HL-60 (cell line): ENCODE results near the gene MTNR1A.

Experiments used
- DNase-seq, 2 experiments: peaks; one replicate each; pipeline ENCODE4 v3.0.0-alpha.2; 2010 to 2020; ENCODE audit warnings: low read depth in 1 of 2, low spot score in 1 of 2
- H3K27ac ChIP-seq: fragments of 250-450 bp; sonication (Bioruptor Pico); replicated peaks from 2 replicates; pipeline ENCODE4 v1.5.1; 2020; ENCODE audit warnings: mild to moderate bottlenecking, moderate library complexity
- H3K27me3 ChIP-seq: fragments of 250-450 bp; sonication (Bioruptor Pico); 2 replicates; pipeline ENCODE4 v1.5.1; 2021; ENCODE audit warnings: mild to moderate bottlenecking, moderate library complexity; ENCODE audit not compliant: insufficient read depth, poor library complexity, severe bottlenecking
- H3K4me3 ChIP-seq: replicated peaks from 2 replicates; pipeline ENCODE4 v1.5.1; 2011; ENCODE audit warnings: mild to moderate bottlenecking, control low read depth, low read length; ENCODE audit not compliant: insufficient read depth
- GABPA ChIP-seq: IDR thresholded peaks from 2 replicates; pipeline ENCODE4 v1.6.1; 2012; ENCODE audit warnings: low read depth
- POLR2AphosphoS5 ChIP-seq: IDR thresholded peaks from 2 replicates; pipeline ENCODE4 v1.6.1; 2012; ENCODE audit warnings: low read depth
- SPI1 ChIP-seq: IDR thresholded peaks from 2 replicates; pipeline ENCODE4 v1.6.1; 2012; ENCODE audit warnings: low read depth, mild to moderate bottlenecking, borderline replicate concordance
- TF ChIP-seq, protein P1 (sequence below): IDR thresholded peaks from one replicate; pipeline ENCODE4 v1.5.1; 2011; ENCODE audit warnings: low read length, control low read depth, inconsistent platforms; ENCODE audit not compliant: insufficient read depth
- TF ChIP-seq, protein P2 (sequence below): IDR thresholded peaks from 2 replicates; pipeline ENCODE4 v1.6.1; 2012; ENCODE audit warnings: low read depth; ENCODE audit not compliant: insufficient replicate concordance

Gene MTNR1A

GRCh38 chr4:186554539-186554913, 841 bp downstream of the MTNR1A start:
- H3K27me3 ChIP-seq, result peaks cover 3% of the 10 kb centered on the region

GRCh38 chr4:186553717-186554116, 1.6 kb downstream of the MTNR1A start:
- no peak for TF ChIP-seq POLR2AphosphoS5
- TF ChIP-seq GABPA, result no peak
- TF ChIP-seq, protein P1, sequence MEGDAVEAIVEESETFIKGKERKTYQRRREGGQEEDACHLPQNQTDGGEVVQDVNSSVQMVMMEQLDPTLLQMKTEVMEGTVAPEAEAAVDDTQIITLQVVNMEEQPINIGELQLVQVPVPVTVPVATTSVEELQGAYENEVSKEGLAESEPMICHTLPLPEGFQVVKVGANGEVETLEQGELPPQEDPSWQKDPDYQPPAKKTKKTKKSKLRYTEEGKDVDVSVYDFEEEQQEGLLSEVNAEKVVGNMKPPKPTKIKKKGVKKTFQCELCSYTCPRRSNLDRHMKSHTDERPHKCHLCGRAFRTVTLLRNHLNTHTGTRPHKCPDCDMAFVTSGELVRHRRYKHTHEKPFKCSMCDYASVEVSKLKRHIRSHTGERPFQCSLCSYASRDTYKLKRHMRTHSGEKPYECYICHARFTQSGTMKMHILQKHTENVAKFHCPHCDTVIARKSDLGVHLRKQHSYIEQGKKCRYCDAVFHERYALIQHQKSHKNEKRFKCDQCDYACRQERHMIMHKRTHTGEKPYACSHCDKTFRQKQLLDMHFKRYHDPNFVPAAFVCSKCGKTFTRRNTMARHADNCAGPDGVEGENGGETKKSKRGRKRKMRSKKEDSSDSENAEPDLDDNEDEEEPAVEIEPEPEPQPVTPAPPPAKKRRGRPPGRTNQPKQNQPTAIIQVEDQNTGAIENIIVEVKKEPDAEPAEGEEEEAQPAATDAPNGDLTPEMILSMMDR, result no peak
- TF ChIP-seq, protein P2, sequence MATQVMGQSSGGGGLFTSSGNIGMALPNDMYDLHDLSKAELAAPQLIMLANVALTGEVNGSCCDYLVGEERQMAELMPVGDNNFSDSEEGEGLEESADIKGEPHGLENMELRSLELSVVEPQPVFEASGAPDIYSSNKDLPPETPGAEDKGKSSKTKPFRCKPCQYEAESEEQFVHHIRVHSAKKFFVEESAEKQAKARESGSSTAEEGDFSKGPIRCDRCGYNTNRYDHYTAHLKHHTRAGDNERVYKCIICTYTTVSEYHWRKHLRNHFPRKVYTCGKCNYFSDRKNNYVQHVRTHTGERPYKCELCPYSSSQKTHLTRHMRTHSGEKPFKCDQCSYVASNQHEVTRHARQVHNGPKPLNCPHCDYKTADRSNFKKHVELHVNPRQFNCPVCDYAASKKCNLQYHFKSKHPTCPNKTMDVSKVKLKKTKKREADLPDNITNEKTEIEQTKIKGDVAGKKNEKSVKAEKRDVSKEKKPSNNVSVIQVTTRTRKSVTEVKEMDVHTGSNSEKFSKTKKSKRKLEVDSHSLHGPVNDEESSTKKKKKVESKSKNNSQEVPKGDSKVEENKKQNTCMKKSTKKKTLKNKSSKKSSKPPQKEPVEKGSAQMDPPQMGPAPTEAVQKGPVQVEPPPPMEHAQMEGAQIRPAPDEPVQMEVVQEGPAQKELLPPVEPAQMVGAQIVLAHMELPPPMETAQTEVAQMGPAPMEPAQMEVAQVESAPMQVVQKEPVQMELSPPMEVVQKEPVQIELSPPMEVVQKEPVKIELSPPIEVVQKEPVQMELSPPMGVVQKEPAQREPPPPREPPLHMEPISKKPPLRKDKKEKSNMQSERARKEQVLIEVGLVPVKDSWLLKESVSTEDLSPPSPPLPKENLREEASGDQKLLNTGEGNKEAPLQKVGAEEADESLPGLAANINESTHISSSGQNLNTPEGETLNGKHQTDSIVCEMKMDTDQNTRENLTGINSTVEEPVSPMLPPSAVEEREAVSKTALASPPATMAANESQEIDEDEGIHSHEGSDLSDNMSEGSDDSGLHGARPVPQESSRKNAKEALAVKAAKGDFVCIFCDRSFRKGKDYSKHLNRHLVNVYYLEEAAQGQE, result no peak
- TF ChIP-seq SPI1, result no peak
- peaks cover 3% of the 10 kb centered on the region for H3K27me3 ChIP-seq
- DNase-seq, result no peak
- no peak overlapping the region for H3K4me3 ChIP-seq
- no peak overlapping the region for H3K27ac ChIP-seq

More at GRCh38 chr4:186554539-186554913, 841 bp downstream of the MTNR1A start:
- Histone ChIP-seq H3K4me3 (no peak overlapping the region), H3K27ac (no peak overlapping the region)
- no peak for DNase-seq
- TF ChIP-seq SPI1 (no peak), POLR2AphosphoS5 (no peak), GABPA (no peak)
- TF ChIP-seq, protein P1, result no peak
- TF ChIP-seq, protein P2, result no peak

DNA sequence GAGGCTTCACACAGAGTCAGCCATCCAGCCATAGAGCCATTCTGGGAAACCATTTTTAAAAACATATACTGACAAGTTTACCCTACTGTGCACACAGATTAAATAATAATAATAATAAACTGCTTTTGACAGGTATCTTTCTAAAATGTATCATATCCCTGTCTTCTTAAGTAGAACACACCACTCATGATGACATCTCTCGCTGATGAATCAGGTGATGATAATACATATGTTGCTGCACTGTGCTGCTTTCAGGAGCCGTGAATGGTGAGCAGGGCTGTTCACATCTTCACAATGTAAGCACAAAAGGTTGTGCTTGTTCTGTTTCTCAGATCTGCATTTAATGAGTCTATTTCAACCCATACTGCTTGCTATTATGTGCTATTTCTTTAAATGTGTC, 3.5 kb downstream of the MTNR1A start:
- peaks cover 3% of the 10 kb centered on the region for H3K27me3 ChIP-seq
- H3K4me3 ChIP-seq, result no peak overlapping the region
- DNase-seq, result no peak
- TF ChIP-seq, protein P1, result no peak
- TF ChIP-seq GABPA (no peak), POLR2AphosphoS5 (no peak), SPI1 (no peak)
- TF ChIP-seq, protein P2, result no peak
- no peak overlapping the region for H3K27ac ChIP-seq
